Middle frontal gyrus (tissue), 1 donor: ENCODE data around the gene XPO5.
A peak's percentile ranks its signal among the peaks of the same experiment; 100 is the strongest.
"Not testable (repeated sequence)": the region's sequence is repeated elsewhere in the genome, so short reads cannot be mapped to it uniquely, and the experiment has no call there.

Source experiments
- DNase-seq: peaks from one replicate; pipeline ENCODE4 v3.0.0-alpha.2; 2015; ENCODE audit warnings: low spot score; ENCODE audit errors: extremely low spot score

Gene XPO5

DNA sequence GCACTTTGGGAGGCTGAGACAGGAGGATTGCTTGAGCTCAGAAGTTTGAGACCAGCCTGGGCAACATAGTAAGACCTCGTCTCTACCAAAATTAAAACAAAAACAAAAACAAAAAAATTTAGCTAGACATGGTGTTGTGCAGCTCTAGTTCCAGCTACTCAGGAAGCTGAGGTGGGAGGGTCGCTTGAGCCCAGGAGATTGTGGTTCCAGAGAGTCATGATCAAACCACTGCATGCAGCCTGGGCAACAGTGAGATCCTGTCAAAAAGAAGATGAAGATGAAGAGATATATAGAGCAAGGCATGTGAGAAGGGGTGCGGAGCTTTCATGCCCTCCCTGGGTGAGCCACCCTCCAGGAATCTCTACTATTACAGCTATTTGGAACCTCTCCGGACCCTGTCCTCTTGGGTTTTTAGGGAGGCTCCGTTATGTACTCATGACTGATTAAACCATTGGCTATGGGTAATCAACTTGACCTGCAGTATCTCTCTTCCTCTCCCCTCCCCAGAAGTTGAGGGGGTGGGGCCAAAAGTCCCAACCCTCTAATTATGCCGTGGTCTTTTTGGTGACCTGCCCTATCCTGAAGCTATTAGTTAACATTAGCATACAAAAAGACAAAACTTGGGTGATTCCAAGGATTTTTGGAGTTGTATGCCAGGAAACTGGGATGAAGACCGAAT is 9.2 kb upstream of the XPO5 start:
- DNase-seq: no peak

DNA sequence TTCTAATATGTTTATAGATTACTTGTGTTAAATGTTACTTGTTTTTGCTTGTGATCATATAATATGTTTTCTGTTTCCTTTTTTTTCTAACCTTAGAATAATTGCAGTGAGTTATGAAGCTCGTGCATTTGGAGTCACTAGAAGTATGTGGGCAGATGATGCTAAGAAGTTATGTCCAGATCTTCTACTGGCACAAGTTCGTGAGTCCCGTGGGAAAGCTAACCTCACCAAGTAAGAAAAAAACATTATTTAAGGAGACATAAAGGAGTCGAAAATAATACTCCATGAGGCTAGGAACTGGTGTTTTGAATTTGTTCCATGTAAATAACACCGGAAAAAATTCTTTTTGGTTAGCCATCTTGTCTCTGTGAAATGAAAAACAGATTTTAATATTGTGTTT is 7.1 kb upstream of the XPO5 start:
- no peak for DNase-seq

DNA sequence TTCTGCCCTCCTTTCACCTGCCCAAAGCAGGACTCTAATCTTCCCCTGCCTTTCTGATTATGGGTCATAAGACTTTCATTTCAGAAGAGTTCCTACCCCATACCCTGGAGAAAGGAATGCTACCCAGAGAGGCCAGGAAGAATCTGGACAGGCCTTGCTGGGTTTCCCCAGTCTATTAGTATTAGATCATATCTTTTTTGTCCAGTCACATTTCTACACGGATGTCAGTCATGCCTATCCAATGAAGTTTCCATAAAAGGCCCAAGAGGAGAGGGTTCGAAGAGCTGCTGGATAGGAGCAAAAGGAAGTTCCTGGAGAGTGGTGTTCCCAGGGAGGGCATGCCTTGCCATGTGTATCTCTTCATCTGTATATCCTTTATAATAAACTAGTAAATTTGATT is 3.3 kb upstream of the XPO5 start:
- no peak for DNase-seq

- DNase-seq: no peak
Measured at GRCh38 chr6:43578748-43579147, 2.9 kb upstream of the XPO5 start.

- DNase-seq: no peak
Measured at GRCh38 chr6:43575105-43575771, 600 bp downstream of the XPO5 start.

DNA sequence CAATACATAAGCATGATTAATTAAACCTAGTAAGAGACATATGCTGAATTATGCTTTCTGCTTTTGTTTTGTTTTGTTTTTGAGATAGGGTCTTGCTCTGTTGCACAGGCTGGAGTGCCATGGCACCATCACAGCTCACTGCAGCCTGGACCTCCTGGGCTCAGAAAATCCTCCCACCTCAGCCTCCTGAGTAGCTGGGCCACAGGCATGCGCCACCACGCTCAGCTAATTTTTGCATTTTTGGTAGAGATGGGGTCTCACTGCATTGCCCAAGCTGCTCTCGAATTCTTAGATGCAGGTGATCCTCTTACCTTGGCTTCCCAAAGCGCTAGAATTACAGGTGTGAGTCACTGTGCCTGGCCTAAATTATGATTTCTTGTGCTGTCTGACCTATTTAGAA is 3.8 kb downstream of the XPO5 start:
- DNase-seq: no peak

- DNase-seq: no peak
Measured at GRCh38 chr6:43570876-43571441, 4.9 kb downstream of the XPO5 start.

- no peak for DNase-seq
Measured at GRCh38 chr6:43559328-43559727, 16.5 kb downstream of the XPO5 start.

DNA sequence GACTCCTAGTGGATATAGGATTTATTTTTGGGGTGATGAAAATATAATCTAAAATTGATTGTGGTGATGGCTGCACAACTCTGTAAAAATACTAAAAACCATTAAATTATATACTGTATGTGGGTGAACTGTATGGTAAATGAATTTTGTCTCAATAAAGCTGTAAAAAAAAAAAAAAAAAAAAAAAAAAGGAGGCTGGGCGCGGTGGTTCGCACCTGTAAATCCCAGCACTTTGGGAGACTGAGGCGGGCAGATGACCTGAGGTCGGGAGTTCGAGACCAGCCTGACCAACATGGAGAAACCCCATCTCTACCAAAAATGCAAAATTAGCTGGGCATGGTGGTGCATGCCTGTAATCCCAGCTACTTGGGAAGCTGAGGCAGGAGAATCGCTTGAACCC is 18.2 kb downstream of the XPO5 start:
- not testable (repeated sequence) for DNase-seq

DNA sequence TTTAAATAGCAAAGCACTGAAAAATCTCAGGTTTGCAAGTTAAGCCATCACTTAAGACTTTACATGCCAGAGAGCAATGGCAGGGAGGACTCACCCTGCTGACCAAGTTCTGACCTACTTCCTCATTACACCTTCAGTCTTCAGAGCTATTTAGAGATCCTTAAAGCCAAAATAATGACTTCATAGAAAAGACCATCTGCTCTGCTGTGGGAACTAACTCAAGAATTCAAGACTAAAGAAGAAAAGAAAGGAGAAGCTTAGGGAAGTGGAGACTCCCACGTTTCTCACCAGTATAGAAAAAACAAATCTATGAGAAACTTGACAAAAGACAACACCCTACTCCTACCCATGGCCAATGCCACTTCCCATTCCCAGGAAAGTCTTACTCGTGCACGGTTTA is 28.6 kb downstream of the XPO5 start:
- DNase-seq: peak; percentile 5

DNA sequence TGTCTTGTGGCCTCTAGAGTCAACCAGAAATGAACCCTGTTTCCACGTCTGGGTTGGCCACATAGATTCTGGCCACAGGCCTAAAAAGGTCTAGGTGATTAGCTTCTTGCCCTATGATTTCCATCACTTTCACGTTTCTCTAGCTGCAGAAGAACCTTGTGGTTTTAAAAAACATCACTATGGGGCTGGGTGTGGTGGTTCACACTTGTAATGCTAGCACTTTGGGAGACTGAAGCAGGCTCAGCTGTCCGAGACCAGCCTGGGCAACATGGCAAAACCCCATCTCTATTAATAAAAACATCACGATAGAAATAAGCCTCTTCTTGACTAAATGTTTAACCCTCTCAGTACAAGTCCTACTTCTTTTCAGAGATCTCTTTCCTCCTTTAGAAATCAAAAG is 31.4 kb downstream of the XPO5 start:
- DNase-seq: no peak

- no peak for DNase-seq
Measured at GRCh38 chr6:43541774-43542471, 33.9 kb downstream of the XPO5 start.

GRCh38 chr6:43540507-43540906 is 35.3 kb downstream of the XPO5 start:
- no peak for DNase-seq

- not testable (repeated sequence) for DNase-seq
Measured at GRCh38 chr6:43539409-43539808, 36.4 kb downstream of the XPO5 start.

GRCh38 chr6:43538986-43539385 is 36.9 kb downstream of the XPO5 start:
- not testable (repeated sequence) for DNase-seq

GRCh38 chr6:43532201-43532600 is 43.6 kb downstream of the XPO5 start:
- no peak for DNase-seq

GRCh38 chr6:43524483-43524961 is 51.3 kb downstream of the XPO5 start:
- DNase-seq: no peak

DNA sequence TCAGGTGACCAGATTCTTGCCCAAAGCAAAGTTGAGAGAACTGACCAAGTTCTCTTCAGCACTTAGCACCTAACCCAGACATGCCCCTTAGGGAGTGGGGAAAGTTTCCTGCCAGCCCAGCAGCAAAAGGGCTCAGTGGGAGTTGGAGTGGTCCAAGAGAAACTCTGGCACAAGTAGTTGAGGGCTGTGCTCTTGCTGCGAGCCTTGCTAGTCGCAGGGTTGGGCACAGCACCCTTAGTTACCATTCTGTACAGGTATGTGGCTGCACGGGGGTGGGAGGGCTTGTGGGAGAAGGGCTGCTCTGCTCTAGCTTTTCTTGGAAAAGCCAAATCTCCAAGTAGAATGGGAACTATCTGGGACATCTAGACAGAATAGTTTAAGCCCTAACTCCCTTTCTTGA is 52.6 kb downstream of the XPO5 start:
- DNase-seq: no peak

DNA sequence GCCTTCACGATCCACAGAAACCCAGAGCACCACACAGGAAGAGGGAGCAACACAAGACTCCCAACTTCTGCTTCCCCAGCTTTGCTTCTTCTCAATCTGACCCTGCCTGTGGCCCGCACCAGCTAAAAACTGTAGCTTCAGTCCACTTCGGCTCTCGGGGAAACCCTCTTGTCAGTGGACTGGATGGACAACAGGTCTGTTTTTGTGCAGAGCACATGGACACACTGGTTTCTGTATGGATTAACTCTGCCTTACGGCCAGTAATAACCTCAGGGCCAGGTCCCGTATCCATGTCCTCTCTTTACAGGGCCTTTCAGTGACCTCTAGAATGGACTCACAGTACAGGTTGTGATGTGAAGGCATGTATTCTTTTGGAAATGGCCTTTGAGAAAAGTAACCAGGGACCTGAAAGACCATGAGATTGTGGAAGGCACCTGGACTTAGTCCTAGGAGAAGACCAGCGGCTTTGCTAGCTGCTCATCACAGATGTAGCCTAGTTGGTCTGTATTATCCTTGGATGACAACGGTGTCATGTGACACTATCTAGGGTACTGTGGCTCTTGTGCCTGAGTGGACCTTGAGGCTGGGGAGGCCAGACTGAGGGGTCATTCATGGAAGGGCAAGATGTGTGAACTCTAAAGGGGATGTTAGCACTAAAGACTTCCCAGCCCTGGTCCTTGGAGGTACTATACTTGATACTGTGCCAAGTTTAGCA is 53.1 kb downstream of the XPO5 start:
- no peak for DNase-seq

- no peak for DNase-seq
Measured at GRCh38 chr6:43521836-43522235, 54.0 kb downstream of the XPO5 start.

GRCh38 chr6:43520097-43520496 is 55.7 kb downstream of the XPO5 start:
- no peak for DNase-seq
